H9 (cell line): ENCODE results near the gene MBTD1. TPM values are rescaled to one million over a fixed set of nuclear protein-coding genes. Genes with fewer than 3 reads are reported as not detected.
A peak's percentile ranks its signal among the peaks of the same experiment; 100 is the strongest.

Experiments
- DNase-seq: peaks from one replicate; pipeline ENCODE4 v3.0.0-alpha.2; 2017
- H2AFZ ChIP-seq: one replicate; pipeline ENCODE4 v1.6.1; 2013; ENCODE audit warnings: mild to moderate bottlenecking, low read length, control low read depth, moderate library complexity
- H2AK5ac ChIP-seq: 2 replicates; pipeline ENCODE4 v1.6.1; 2013; ENCODE audit warnings: low read length, control low read depth, mixed read lengths; ENCODE audit not compliant: insufficient read length
- H2BK120ac ChIP-seq: one replicate; pipeline ENCODE4 v1.6.1; 2013; ENCODE audit warnings: low read depth, mild to moderate bottlenecking, low read length, control low read depth, inconsistent platforms; ENCODE audit not compliant: poor library complexity, severe bottlenecking
- H2BK12ac ChIP-seq: 2 replicates; pipeline ENCODE4 v1.6.1; 2013; ENCODE audit warnings: low read length, control low read depth, mixed read lengths, low read depth; ENCODE audit not compliant: insufficient read length
- H2BK15ac ChIP-seq: 2 replicates; pipeline ENCODE4 v1.6.1; 2013; ENCODE audit warnings: low read depth, low read length, control low read depth
- H2BK20ac ChIP-seq: one replicate; pipeline ENCODE4 v1.6.1; 2013; ENCODE audit warnings: low read depth, mild to moderate bottlenecking, low read length, control low read depth, inconsistent platforms; ENCODE audit not compliant: poor library complexity, severe bottlenecking
- H2BK5ac ChIP-seq: 2 replicates; pipeline ENCODE4 v1.6.1; 2013; ENCODE audit warnings: low read length, control low read depth, mixed read lengths; ENCODE audit not compliant: insufficient read length
- H3K14ac ChIP-seq: 2 replicates; pipeline ENCODE4 v1.6.1; 2013; ENCODE audit warnings: low read length, control low read depth; ENCODE audit not compliant: insufficient read depth
- H3K18ac ChIP-seq: 2 replicates; pipeline ENCODE4 v1.6.1; 2013; ENCODE audit warnings: low read depth, mild to moderate bottlenecking, mixed read lengths, low read length, control low read depth; ENCODE audit not compliant: insufficient read length
- H3K23ac ChIP-seq: 2 replicates; pipeline ENCODE4 v1.6.1; 2013; ENCODE audit warnings: low read length, control low read depth, mixed read lengths, low read depth; ENCODE audit not compliant: insufficient read length
- H3K23me2 ChIP-seq: 2 replicates; pipeline ENCODE4 v1.6.1; 2013; ENCODE audit warnings: low read depth, mild to moderate bottlenecking, mixed read lengths, low read length, control low read depth; ENCODE audit not compliant: insufficient read length, poor library complexity, severe bottlenecking
- H3K27ac ChIP-seq: 2 replicates; pipeline ENCODE4 v1.5.1; 2013; ENCODE audit warnings: low read length, control low read depth, mixed read lengths, low read depth; ENCODE audit not compliant: insufficient read length
- H3K27me3 ChIP-seq: 2 replicates; pipeline ENCODE4 v1.6.1; 2013; ENCODE audit warnings: low read length, control low read depth, inconsistent platforms; ENCODE audit not compliant: insufficient read depth
- H3K4ac ChIP-seq: 2 replicates; pipeline ENCODE4 v1.6.1; 2013; ENCODE audit warnings: low read depth, mild to moderate bottlenecking, control low read depth, inconsistent platforms, low read length, moderate library complexity
- H3K4me1 ChIP-seq: 2 replicates; pipeline ENCODE4 v1.6.1; 2013; ENCODE audit warnings: low read length, control low read depth, inconsistent platforms; ENCODE audit not compliant: insufficient read depth
- H3K4me2 ChIP-seq: 2 replicates; pipeline ENCODE4 v1.6.1; 2013; ENCODE audit warnings: low read length, control low read depth, mixed read lengths; ENCODE audit not compliant: insufficient read length, insufficient read depth
- H3K56ac ChIP-seq: 2 replicates; pipeline ENCODE4 v1.6.1; 2013; ENCODE audit warnings: low read depth, mild to moderate bottlenecking, mixed read lengths, low read length, control low read depth; ENCODE audit not compliant: insufficient read length
- H3K79me1 ChIP-seq: 2 replicates; pipeline ENCODE4 v1.6.1; 2013; ENCODE audit warnings: low read depth, mild to moderate bottlenecking, moderate library complexity, low read length, control low read depth, inconsistent platforms; ENCODE audit not compliant: insufficient read depth, poor library complexity, severe bottlenecking
- H3K79me2 ChIP-seq: 2 replicates; pipeline ENCODE4 v1.6.1; 2013; ENCODE audit warnings: low read length, control low read depth, inconsistent platforms; ENCODE audit not compliant: insufficient read depth
- H3K9ac ChIP-seq: 2 replicates; pipeline ENCODE4 v1.6.1; 2013; ENCODE audit warnings: low read length, control low read depth, mixed read lengths; ENCODE audit not compliant: insufficient read length; ENCODE audit errors: extremely low read depth
- H3K9me3 ChIP-seq: one replicate; pipeline ENCODE4 v1.6.1; 2013; ENCODE audit warnings: low read depth, low read length, inconsistent platforms; ENCODE audit not compliant: control insufficient read depth
- H3T11ph ChIP-seq: one replicate; pipeline ENCODE4 v1.6.1; 2013; ENCODE audit warnings: mild to moderate bottlenecking, low read length, control low read depth, inconsistent platforms
- H4K20me1 ChIP-seq: one replicate; pipeline ENCODE4 v1.6.1; 2013; ENCODE audit not compliant: control insufficient read depth, insufficient read length, insufficient read depth
- H4K5ac ChIP-seq: 2 replicates; pipeline ENCODE4 v1.6.1; 2013; ENCODE audit warnings: low read depth, mild to moderate bottlenecking, mixed read lengths, low read length, control low read depth; ENCODE audit not compliant: insufficient read length
- H4K8ac ChIP-seq: replicated peaks from 2 replicates; pipeline ENCODE4 v1.6.1; 2013; ENCODE audit warnings: low read length, control low read depth, mixed read lengths, low read depth; ENCODE audit not compliant: insufficient read length
- H4K91ac ChIP-seq: 2 replicates; pipeline ENCODE4 v1.6.1; 2013; ENCODE audit warnings: low read depth, mild to moderate bottlenecking, moderate library complexity, mixed read lengths, low read length, control low read depth; ENCODE audit not compliant: insufficient read length
- H3K27ac Mint-ChIP-seq, 3 experiments: 2 replicates in 2 of 3; 3 replicates in 1 of 3; pipeline ENCODE4 v1.8.0; 2020 to 2021; ENCODE audit warnings: mixed read lengths in 3 of 3, mild to moderate bottlenecking in 1 of 3, moderate library complexity in 1 of 3
- H3K27me3 Mint-ChIP-seq: 2 replicates; pipeline ENCODE4 v1.8.0; 2021; ENCODE audit warnings: low read depth, mild to moderate bottlenecking, moderate library complexity, mixed read lengths
- H3K36me3 Mint-ChIP-seq, 3 experiments: 2 replicates in 2 of 3; 3 replicates in 1 of 3; pipeline ENCODE4 v1.8.0; 2020 to 2021; ENCODE audit warnings: low read depth in 3 of 3, mixed read lengths in 3 of 3; ENCODE audit not compliant: insufficient read depth in 1 of 3
- H3K4me1 Mint-ChIP-seq, 2 experiments: 2 replicates each; pipeline ENCODE4 v1.8.0; 2020; ENCODE audit warnings: mixed read lengths in 2 of 2
- H3K4me3 Mint-ChIP-seq, 2 experiments: 2 replicates in 1 of 2; 3 replicates in 1 of 2; pipeline ENCODE4 v1.8.0; 2020 to 2021; ENCODE audit warnings: mild to moderate bottlenecking in 2 of 2, mixed read lengths in 2 of 2, moderate library complexity in 1 of 2
- H3K9me3 Mint-ChIP-seq, 2 experiments: 2 replicates in 1 of 2; 3 replicates in 1 of 2; pipeline ENCODE4 v1.8.0; 2020; ENCODE audit warnings: mild to moderate bottlenecking in 2 of 2, mixed read lengths in 2 of 2, moderate library complexity in 1 of 2
- CTCF ChIP-seq: fragments of 200-600 bp; sonication (generic); conservative IDR thresholded peaks from 3 replicates; pipeline ENCODE4 v1.8.0; 2021; ENCODE audit warnings: antibody characterized with exemption, mild to moderate bottlenecking
- WGBS: extraction: QIAGEN DNeasy Blood & Tissue Kit; methylation state at CpG from one replicate; pipeline ENCODE4 v1.1.7; 2013; ENCODE audit warnings: missing lambda C conversion rate, low lambda C conversion rate, mixed read lengths; ENCODE audit not compliant: insufficient read length; ENCODE audit errors: extremely low coverage; 5-methylcytosine and 5-hydroxymethylcytosine counted together
- total RNA-seq: library from RNA; stranded (reverse); gene quantifications from 2 replicates; pipeline ENCODE4 v1.2.1, GENCODE V29; 2021

MBTD1 gene
- total RNA-seq, 1 experiment from 2014 or later: 49.6 TPM

GRCh38 chr17:51165680-51166197 is 94.1 kb downstream of the MBTD1 start:
- WGBS: no CpG with 5 or more reads among the region's 21 CpGs
- H2BK5ac ChIP-seq: no peak overlapping the region
- H3T11ph ChIP-seq: no peak overlapping the region
- H4K5ac ChIP-seq: peak overlapping the region; percentile 16
- Mint-ChIP-seq H3K27ac (peak overlapping the region; percentile 87 to 99 (median 91)), H3K9me3 (no peaks in the 10 kb centered on the region), H3K27me3 (no peaks in the 10 kb centered on the region), H3K4me3 (peak overlapping the region; percentile 83 to 94), H3K4me1 (peaks cover 17 to 20% of the 10 kb centered on the region in 2 experiments), H3K36me3 (peaks cover 43 to 65% (median 60%) of the 10 kb centered on the region in 3 experiments; a peak in 6 of 7 replicates)
- DNase-seq: peak; percentile 74
- no peaks in the 10 kb centered on the region for H3K27me3 ChIP-seq
- peak overlapping the region; percentile 18 for H3K18ac ChIP-seq
- no peaks in the 10 kb centered on the region; the same call in 1 of the 2 replicates for H3K79me2 ChIP-seq
- no peak overlapping the region for H2AK5ac ChIP-seq
- peaks cover 13% of the 10 kb centered on the region for H3K23me2 ChIP-seq
- no peak overlapping the region for H3K56ac ChIP-seq
- no peaks in the 10 kb centered on the region for H4K20me1 ChIP-seq
- H2BK20ac ChIP-seq: no peak overlapping the region
- no peak overlapping the region for H2AFZ ChIP-seq
- peak overlapping the region; percentile 53 for H3K9ac ChIP-seq
- H2BK12ac ChIP-seq: no peak overlapping the region
- no peak overlapping the region for H3K4ac ChIP-seq
- H4K91ac ChIP-seq: no peak overlapping the region
- no peak overlapping the region for H2BK120ac ChIP-seq
- no peak for TF ChIP-seq CTCF
- H3K9me3 ChIP-seq: no peaks in the 10 kb centered on the region
- no peak overlapping the region for H2BK15ac ChIP-seq
- H3K14ac ChIP-seq: peak overlapping the region; percentile 27; the same call in 1 of the 2 replicates
- H3K79me1 ChIP-seq: peaks cover 4% of the 10 kb centered on the region
- H3K4me2 ChIP-seq: peak overlapping the region; percentile 95
- no peak overlapping the region for H3K23ac ChIP-seq
- no peaks in the 10 kb centered on the region for H3K4me1 ChIP-seq
- peak overlapping the region; percentile 24 for H3K27ac ChIP-seq
- no peak overlapping the region for H4K8ac ChIP-seq
